GM23248 (cell line): ENCODE data around the gene AP1M1. TPM values are rescaled to one million over a fixed set of nuclear protein-coding genes. Genes with fewer than 3 reads are reported as not detected.

Source experiments
- DNase-seq: peaks from one replicate; pipeline ENCODE4 v3.0.0-alpha.2; 2015
- H2AFZ ChIP-seq: fragments of 200-600 bp; sonication (generic); 2 replicates; pipeline ENCODE4 v1.6.1; 2016; ENCODE audit warnings: antibody characterized with exemption
- H3F3A ChIP-seq: fragments of 200-600 bp; sonication (generic); 2 replicates; pipeline ENCODE4 v1.6.1; 2016; ENCODE audit warnings: mild to moderate bottlenecking, antibody characterized with exemption, mixed run types; ENCODE audit not compliant: insufficient read depth
- H3K27ac ChIP-seq: fragments of 200-600 bp; sonication (generic); 2 replicates; pipeline ENCODE4 v1.5.1; 2016; ENCODE audit warnings: mild to moderate bottlenecking
- H3K27me3 ChIP-seq: fragments of 200-600 bp; sonication (generic); replicated peaks from 2 replicates; pipeline ENCODE4 v1.6.1; 2016; ENCODE audit warnings: mild to moderate bottlenecking; ENCODE audit not compliant: insufficient read depth
- H3K36me3 ChIP-seq: fragments of 200-600 bp; sonication (generic); 2 replicates; pipeline ENCODE4 v1.6.1; 2016; ENCODE audit warnings: low read depth, mild to moderate bottlenecking
- H3K4me1 ChIP-seq: fragments of 200-600 bp; sonication (generic); 2 replicates; pipeline ENCODE4 v1.6.1; 2016; ENCODE audit warnings: mild to moderate bottlenecking; ENCODE audit not compliant: insufficient read depth
- H3K4me2 ChIP-seq: fragments of 200-600 bp; sonication (generic); one replicate; pipeline ENCODE4 v1.6.1; 2016; ENCODE audit warnings: mild to moderate bottlenecking; ENCODE audit not compliant: unreplicated experiment
- H3K4me3 ChIP-seq: fragments of 200-600 bp; sonication (generic); 2 replicates; pipeline ENCODE4 v1.5.1; 2016; ENCODE audit warnings: mild to moderate bottlenecking
- H3K79me2 ChIP-seq: fragments of 200-600 bp; sonication (generic); 2 replicates; pipeline ENCODE4 v1.6.1; 2016; ENCODE audit warnings: mild to moderate bottlenecking; ENCODE audit not compliant: insufficient read depth
- H3K9ac ChIP-seq: fragments of 200-600 bp; sonication (generic); 2 replicates; pipeline ENCODE4 v1.6.1; 2016; ENCODE audit warnings: mild to moderate bottlenecking
- H3K9me2 ChIP-seq: fragments of 200-600 bp; sonication (generic); 2 replicates; pipeline ENCODE4 v1.6.1; 2016; ENCODE audit warnings: mixed run types, mild to moderate bottlenecking, moderate library complexity; ENCODE audit not compliant: insufficient read depth
- H3K9me3 ChIP-seq: fragments of 200-600 bp; sonication (generic); one replicate; pipeline ENCODE4 v1.6.1; 2017; ENCODE audit warnings: low read depth
- H4K20me1 ChIP-seq: fragments of 200-600 bp; sonication (generic); 2 replicates; pipeline ENCODE4 v1.6.0; 2016; ENCODE audit not compliant: insufficient read depth
- EZH2 ChIP-seq: fragments of 200-600 bp; sonication (generic); IDR thresholded peaks from 2 replicates; pipeline ENCODE4 v1.6.1; 2018; ENCODE audit warnings: antibody characterized with exemption, mild to moderate bottlenecking; ENCODE audit not compliant: insufficient read depth, poor library complexity, severe bottlenecking
- EZH2phosphoT487 ChIP-seq: fragments of 200-600 bp; sonication (generic); IDR thresholded peaks from 2 replicates; pipeline ENCODE4 v1.6.1; 2018; ENCODE audit warnings: antibody characterized with exemption, moderate library complexity, mild to moderate bottlenecking, low read depth; ENCODE audit not compliant: insufficient read depth
- WGBS, 2 experiments: methylation state at CpG; one replicate each; pipeline ENCODE4 v1.1.6; 2015 to 2017; ENCODE audit warnings: low lambda C conversion rate in 2 of 2, low coverage in 1 of 2; ENCODE audit errors: missing lambda C conversion rate in 2 of 2; 5-methylcytosine and 5-hydroxymethylcytosine counted together
- in situ Hi-C: fragments of 300-500 bp; cut with MboI; formaldehyde crosslinking; loops from 2 replicates; pipeline ENCODE4 v1.15.0; 2020
- polyA plus RNA-seq: library from polyadenylated mRNA; unstranded; fragments of >200 nt; fragmentation: Nextera tagmentation; extraction: Ambion mirVana; gene quantifications from 2 replicates; pipeline ENCODE4 v1.2.1, GENCODE V29; 2016
- total RNA-seq: library from RNA; depleted of rRNA; stranded (reverse); fragments of >200 nt; shearing (Covaris generic); gene quantifications from 2 replicates; pipeline ENCODE4 v1.2.3, GENCODE V29; 2014

The AP1M1 gene
- total and polyA plus RNA-seq, 2 experiments from 2014 or later = 90.0 to 96.2 TPM

DNA sequence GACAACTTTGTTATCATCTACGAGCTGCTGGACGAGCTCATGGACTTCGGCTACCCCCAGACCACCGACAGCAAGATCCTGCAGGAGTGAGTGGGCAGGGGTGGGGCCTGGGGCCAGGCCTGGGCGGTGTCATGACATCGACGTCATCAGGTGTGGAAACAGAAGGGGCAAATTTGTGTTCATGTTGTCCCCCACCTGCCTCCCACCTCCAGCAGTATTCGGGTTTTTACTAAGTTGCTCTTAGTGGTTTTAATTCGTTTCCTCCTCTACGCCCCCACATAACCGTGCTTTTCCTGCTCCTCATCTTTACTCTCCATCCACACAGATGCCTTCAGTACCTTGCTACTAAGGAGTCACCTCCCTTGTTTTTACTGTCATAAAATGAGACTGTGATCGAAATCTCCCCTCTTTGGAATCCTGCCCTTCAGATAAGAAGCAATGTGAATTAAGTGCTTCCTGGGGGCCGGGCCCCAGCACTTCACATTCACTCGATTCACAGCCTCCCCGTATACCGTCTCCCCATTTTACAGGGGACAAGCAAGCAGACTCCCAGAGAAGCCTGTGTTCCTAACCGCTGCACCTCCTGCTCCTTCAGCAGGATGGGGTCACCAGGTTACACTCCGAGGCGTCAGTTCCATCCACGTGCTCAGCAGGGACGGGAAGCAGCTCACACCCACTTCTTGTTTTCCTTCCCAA lies 10.5 kb downstream of the AP1M1 start:
- Histone ChIP-seq H3K9ac (no peak overlapping the region), H3K27ac (no peak overlapping the region), H2AFZ (no peak overlapping the region), H3K36me3 (peaks cover 35% of the 10 kb centered on the region), H3K4me3 (no peak overlapping the region), H3F3A (peaks cover 14% of the 10 kb centered on the region; the same call in 1 of the 2 replicates), H3K27me3 (no peaks in the 10 kb centered on the region), H4K20me1 (peaks cover 6% of the 10 kb centered on the region; the same call in 1 of the 2 replicates), H3K9me3 (no peaks in the 10 kb centered on the region), H3K4me1 (no peaks in the 10 kb centered on the region), H3K9me2 (no peaks in the 10 kb centered on the region), H3K79me2 (peaks cover 54% of the 10 kb centered on the region), H3K4me2 (no peak overlapping the region)
- no peak for TF ChIP-seq EZH2phosphoT487
- no peak for TF ChIP-seq EZH2
- no peak for DNase-seq
- 90 to 93% methylated on average over 21 of the region's 21 CpGs for WGBS, 2 experiments
- in situ Hi-C loops = no loop called here

DNA sequence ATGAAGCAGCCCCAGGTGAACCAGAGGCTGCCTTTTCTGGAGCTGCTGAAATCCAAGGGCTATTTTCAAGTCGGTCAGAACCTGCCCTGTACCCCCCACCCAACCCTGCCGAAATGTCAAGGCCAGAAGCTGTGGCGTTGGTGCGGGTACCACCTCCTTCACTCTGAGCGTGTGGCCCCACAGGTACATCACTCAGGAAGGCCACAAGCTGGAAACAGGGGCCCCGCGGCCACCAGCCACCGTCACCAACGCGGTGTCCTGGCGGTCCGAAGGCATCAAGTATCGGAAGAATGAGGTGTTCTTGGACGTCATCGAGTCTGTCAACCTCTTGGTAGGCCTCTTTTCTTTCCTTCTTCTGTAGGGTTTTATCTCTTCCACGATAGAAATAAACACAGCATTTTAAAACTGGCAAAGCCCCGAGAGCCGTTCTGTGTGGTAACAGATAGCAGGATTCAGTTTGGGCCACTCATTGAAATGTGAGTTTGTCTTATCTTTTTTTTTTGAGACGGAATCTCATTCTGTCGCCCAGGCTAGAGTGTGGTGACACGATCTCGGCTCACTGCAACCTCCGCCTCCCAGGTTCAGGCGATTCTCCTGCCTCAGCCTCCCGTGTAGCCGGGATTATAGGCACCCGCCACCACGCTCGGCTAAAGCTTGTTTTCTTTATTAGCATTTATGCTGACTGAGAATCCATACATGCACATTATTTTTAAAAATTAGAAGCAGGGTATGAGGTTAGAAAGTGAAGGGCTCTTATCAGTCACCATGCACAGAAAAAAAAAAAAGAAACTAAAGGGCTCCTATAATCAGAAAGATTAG lies 11.3 kb downstream of the AP1M1 start:
- Histone ChIP-seq H3K4me1 (no peaks in the 10 kb centered on the region), H3K36me3 (peaks cover 35% of the 10 kb centered on the region), H3K9me2 (no peaks in the 10 kb centered on the region), H3K79me2 (peaks cover 55% of the 10 kb centered on the region), H2AFZ (no peak overlapping the region), H3K4me2 (no peak overlapping the region), H3K4me3 (no peak overlapping the region), H3K27ac (no peak overlapping the region), H3K27me3 (no peaks in the 10 kb centered on the region), H3K9ac (no peak overlapping the region), H3K9me3 (no peaks in the 10 kb centered on the region), H4K20me1 (peaks cover 12% of the 10 kb centered on the region; the same call in 1 of the 2 replicates), H3F3A (peaks cover 15% of the 10 kb centered on the region; the same call in 1 of the 2 replicates)
- WGBS, 2 experiments = 96 to 98% methylated on average over 29 of the region's 29 CpGs
- in situ Hi-C loops = no loop called here
- no peak for DNase-seq
- no peak for TF ChIP-seq EZH2
- TF ChIP-seq EZH2phosphoT487 = no peak

DNA sequence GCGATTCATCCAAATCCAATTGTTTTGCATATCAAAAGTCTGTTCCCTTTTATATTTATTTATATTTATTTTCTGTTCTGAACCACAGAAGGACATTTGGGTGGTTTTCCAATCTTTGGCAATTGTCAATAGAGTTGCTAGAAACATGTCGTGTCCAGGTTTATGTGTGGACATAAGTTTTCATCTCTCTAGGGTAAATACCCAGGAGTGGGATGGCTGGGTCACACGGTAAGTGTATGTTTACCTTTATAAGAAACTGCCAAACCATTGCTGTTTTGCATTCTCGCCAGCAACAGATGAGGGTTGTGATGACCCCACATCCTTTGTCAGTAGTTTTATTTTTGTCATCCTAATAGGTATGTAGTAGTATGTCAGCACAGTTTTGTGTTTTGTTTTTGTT lies 12.5 kb downstream of the AP1M1 start:
- in situ Hi-C loops = no loop called here
- no peak overlapping the region for H3K4me3 ChIP-seq
- no peak overlapping the region for H3K4me2 ChIP-seq
- no peaks in the 10 kb centered on the region for H3K27me3 ChIP-seq
- WGBS, 2 experiments = 98% methylated on average over 4 of the region's 4 CpGs
- H3K27ac ChIP-seq = no peak overlapping the region
- TF ChIP-seq EZH2 (no peak), EZH2phosphoT487 (no peak)
- DNase-seq = no peak
- H3K79me2 ChIP-seq = peaks cover 58% of the 10 kb centered on the region
- no peaks in the 10 kb centered on the region for H3K9me3 ChIP-seq
- H3F3A ChIP-seq = peaks cover 15% of the 10 kb centered on the region; the same call in 1 of the 2 replicates
- no peaks in the 10 kb centered on the region for H3K4me1 ChIP-seq
- peaks cover 12% of the 10 kb centered on the region; the same call in 1 of the 2 replicates for H4K20me1 ChIP-seq
- no peaks in the 10 kb centered on the region for H3K9me2 ChIP-seq
- peaks cover 32% of the 10 kb centered on the region for H3K36me3 ChIP-seq
- H2AFZ ChIP-seq = no peak overlapping the region
- no peak overlapping the region for H3K9ac ChIP-seq

DNA sequence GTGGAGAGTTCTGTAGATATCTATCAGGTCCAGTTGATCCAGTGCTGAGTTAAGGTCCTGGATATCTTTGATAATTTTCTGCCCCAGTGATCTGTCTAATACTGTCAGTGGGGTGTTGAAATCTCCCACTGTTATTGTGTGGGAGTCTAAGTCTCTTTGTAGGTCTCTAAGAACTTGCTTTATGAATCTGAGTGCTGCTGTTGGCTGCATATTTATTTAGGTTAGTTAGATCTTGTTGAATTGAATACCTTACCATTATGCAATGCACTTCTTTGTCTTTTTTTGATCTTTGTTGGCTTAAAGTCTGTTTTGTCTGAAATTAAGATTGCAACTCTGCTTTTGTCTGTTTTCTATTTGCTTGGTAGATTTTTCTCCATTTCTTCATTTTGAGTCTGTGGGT lies 15.4 kb downstream of the AP1M1 start:
- peaks cover 12% of the 10 kb centered on the region; the same call in 1 of the 2 replicates for H4K20me1 ChIP-seq
- H3K9me2 ChIP-seq = no peaks in the 10 kb centered on the region
- in situ Hi-C loops = no loop called here
- no peaks in the 10 kb centered on the region for H3K27me3 ChIP-seq
- H3K9me3 ChIP-seq = no peaks in the 10 kb centered on the region
- H3K4me3 ChIP-seq = no peak overlapping the region
- TF ChIP-seq EZH2 (no peak), EZH2phosphoT487 (no peak)
- H3K4me1 ChIP-seq = no peaks in the 10 kb centered on the region
- H3K36me3 ChIP-seq = peaks cover 34% of the 10 kb centered on the region
- no peak overlapping the region for H2AFZ ChIP-seq
- no peak overlapping the region for H3K27ac ChIP-seq
- DNase-seq = no peak
- peaks cover 86% of the 10 kb centered on the region for H3K79me2 ChIP-seq
- H3K4me2 ChIP-seq = no peak overlapping the region
- no peak overlapping the region for H3K9ac ChIP-seq
- peaks cover 15% of the 10 kb centered on the region; the same call in 1 of the 2 replicates for H3F3A ChIP-seq
